Stimulated activated CD4-positive, alpha-beta T cell treated with anti-CD3 and anti-CD28 coated beads, TNF-alpha, amount 100 ng/mL, for 4 hours (primary cell): ENCODE results near the gene IL27RA.

ENCODE experiments used
- DNase-seq, 3 experiments: peaks; one replicate each; pipeline ENCODE4 v3.0.0-alpha.2; 2020; ENCODE audit warnings: low read depth in 3 of 3

The IL27RA gene

DNA sequence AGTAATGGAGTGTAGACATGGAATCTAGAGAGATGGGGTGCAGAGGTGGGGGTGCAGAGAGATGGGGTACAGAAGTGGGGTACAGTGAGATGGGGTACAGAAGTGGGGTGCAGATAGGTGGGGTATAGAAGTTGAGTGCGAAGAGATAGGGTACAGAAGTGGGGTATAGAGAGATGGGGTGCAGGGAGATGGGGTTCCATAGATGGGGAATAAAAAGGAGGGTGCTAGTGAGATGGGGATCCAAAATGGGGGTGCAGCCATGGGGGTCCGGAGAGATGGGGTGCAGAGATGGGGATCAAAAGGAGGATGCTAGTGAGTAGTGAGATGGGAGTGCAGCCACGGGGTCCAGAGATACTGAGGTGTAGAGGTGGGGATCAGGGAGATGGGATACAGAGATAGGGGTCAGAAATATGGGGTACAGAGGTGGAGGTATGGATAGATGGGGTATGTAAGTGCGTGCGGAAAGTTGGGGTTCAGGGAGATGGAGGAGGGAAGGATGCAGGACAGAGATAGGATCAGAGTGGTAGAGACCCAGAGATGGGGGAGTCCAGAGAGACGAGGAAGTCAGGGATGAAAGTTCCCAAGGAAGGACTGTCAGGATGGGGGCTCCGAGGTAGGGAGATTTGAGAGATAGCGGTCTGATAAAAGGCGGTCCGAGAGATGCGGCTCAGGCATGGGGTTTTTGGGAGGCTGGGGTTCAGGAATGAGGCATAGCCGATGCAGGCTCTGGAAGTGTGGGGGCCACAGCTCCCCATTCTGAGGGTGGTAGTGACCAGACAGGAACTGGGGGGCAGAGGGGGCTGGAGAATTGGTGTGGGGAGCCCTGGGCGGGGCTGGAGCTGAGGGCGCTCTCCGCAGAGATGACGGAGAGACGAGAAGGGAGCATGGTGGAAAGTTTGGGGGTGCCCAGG, 26.9 kb downstream of the IL27RA start:
- DNase-seq, result no peak

DNA sequence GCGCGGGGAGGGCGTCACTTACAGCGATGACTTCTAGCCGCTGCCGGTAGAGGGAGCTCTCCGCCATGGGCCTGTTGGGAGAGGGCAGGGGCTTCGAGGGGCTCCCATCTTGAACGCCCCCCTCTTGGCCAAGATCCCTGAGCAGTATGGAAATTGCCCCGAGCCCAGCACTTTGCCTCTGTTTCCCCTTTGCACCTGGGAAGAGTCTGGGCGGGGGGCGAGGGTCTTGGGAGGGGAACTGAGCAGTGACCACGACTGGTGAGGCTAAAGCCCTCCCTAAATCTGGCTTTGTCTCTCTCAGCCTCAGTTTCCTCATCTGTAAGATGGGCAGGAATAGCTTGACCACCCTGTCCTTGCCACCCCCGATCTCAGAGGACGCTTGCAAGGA, 27.5 kb downstream of the IL27RA start:
- DNase-seq, result no peak

DNA sequence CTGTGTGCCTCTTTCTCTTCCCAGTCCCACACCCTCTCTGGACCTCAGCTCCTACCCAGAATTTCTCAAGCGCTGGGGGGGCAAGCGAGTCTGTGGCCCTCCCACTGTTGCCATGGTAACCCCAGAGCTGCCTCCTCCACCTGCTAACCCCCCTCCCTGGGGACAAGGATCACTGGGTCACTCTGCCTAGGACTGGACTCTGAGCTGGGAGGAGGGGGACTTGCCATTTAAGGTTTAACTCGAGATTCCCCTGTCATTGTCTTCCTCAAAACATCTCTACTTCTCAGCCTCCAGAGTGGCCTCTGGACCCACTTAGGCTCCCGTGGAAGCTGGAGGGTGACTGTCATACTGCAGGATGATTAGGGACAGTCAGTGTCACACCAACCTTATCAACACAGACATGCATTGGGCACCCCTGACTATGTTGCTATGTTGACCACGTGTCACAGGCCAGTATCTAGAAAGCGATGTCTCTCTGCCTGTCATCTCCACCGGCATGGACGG, 28.1 kb downstream of the IL27RA start:
- no peak for DNase-seq

DNA sequence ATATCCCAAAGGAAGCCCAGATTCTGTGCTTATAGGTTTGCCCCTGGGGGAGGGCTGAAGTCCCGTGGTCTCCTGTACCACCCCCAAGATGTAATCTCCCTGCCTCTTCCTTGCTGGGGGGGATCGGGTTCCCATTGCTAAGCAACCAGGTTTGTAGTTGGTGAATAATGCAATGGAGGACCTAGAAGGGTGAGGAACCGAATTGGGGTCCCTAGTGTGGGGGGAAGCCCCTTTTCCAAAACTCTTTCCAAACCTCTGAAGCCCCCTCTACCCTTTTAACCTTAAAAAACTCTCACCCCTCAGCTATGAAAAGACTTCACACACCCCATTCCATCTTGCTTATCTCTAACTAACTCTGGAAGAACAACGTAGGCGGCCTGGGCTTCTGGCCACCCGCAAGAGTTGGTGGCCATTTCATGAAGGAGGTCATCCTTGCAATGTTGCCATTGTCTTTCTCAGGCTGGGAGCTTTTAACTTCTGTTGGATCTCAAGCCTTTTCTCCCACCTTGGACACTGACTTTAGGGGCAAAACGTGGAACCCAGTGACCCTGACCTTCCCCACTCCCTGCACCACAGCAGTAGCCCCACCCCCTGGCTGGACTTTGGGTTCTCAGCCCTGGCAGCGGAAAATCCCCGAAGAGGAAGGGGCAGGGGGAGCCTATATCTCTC, 29.7 kb downstream of the IL27RA start:
- DNase-seq, result no peak

DNA sequence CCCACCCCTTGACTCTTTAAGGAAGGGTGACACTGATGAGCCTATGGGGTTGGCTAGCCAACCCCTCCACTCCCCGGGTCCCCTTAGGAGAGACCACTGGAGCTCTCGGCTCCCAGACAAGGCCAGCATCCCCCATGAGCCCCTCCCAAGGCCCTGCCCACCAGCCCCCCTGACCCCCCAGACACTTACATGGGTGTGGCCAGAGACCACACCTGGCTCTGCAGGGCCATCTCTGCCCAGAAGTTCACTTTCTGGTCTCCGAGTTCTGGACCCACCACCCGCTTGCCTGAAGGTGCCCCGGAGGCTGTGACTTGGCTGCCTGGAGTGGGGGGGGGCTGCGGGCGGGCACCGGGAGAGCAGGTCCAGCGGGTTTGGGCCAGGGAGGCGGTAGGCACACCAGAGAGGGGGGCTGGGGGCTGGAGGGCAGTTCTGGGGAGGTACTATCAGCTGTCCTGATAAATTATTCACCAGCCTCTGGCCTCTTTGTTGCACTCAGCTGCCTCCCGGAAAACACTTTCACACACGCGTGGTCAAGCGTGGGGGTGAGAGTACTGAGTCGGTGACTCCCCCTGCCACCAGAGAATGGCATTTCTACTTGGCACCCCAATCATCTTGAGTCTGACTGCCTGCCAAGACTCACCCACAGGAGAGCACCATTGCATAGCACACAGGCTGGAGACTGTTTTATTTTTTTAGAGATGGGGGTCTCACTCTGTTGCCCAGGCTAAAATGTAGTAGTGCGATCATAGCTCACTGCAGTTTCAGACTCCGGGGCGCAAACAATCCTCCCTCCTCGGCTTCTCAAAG, 30.4 kb downstream of the IL27RA start, which contains the start of gene PALM3:
PALM3 (minus strand) TSS at position 326 of the 807 bp plus-strand sequence; CDS start at position 230, 96 bp downstream.
- no peak for DNase-seq

DNA sequence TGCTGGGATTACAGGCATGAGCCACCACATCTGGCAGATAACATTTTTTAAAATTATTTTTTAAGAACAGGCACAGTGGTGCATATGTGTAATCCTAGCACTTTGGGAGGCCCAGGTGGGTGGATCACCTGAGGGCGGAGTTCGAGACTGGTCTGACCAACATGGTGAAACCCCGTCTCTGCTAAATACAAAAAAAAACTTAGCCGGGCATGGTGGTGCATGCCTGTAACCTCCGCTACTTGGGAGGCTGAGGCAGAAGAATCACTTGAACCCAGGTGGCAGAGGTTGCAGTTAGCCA, 30.9 kb downstream of the IL27RA start:
- no peak for DNase-seq

DNA sequence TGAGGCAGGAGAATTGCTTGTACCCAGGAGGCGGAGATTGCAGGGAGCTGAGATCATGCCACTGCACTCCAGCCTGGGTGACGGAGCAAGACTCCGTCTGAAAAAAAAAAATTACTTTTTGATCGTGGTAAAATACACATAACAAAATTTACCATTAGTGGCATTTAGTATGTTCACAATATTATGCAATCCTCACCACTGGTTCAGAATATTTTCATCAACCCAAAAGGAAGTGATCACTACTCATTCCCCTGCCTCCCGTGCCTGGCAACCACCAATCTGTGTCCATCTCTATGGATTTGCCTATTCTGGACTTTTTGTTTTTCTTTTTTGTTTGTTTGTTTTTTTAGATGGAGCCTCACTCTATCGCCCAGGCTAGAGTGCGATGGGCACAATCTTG, 31.5 kb downstream of the IL27RA start:
- no peak for DNase-seq

DNA sequence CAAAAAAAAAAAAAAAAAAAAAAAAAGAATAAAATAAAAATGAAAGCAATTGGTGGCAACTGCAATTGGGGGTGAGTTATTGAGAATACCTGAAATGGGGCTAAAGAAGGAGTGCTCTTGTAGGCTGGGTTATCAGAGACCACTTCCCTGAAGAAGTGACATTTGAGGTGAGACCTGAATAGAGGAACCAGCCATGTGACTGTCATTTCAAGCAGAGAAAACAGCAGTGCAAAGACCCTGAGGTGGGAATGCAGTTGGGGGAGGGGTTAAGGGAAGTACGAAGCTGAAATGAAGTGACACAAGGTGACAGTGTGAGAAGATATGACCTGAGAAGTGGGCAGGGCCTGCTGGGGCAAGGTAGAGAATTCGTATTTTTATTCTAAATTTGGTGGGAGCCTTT, 34.6 kb downstream of the IL27RA start:
- no peak for DNase-seq

DNA sequence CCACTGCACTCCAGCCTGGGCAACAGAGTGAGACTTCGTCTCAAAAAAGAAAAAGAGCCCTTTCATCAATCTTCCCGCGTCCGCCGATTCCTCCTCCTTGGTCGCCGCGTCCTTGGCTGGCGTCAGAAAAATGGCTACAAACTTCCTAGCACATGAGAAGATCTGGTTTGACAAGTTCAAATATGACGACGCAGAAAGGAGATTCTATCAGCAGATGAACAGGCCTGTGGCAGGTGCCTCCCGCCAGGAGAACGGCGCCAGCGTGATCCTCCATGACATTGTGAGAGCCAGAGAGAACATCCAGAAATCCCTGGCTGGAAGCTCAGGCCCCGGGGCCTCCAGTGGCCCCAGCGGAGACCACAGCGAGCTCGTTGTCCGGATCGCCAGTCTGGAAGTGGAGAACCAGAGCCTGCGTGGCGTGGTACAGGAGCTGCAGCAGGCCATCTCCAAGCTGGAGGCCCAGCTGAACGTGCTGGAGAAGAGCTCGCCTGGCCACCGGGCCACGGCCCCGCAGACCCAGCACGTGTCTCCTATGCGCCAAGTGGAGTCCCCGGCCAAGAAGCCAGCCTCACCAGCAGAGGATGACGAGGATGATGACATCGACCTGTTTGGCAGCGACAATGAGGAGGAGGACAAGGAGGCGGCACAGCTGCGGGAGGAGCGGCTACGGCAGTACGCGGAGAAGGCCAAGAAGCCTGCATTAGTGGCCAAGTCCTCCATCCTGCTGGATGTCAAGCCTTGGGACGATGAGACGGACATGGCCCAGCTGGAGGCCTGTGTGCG, 38.9 kb downstream of the IL27RA start:
- no peak for DNase-seq

DNA sequence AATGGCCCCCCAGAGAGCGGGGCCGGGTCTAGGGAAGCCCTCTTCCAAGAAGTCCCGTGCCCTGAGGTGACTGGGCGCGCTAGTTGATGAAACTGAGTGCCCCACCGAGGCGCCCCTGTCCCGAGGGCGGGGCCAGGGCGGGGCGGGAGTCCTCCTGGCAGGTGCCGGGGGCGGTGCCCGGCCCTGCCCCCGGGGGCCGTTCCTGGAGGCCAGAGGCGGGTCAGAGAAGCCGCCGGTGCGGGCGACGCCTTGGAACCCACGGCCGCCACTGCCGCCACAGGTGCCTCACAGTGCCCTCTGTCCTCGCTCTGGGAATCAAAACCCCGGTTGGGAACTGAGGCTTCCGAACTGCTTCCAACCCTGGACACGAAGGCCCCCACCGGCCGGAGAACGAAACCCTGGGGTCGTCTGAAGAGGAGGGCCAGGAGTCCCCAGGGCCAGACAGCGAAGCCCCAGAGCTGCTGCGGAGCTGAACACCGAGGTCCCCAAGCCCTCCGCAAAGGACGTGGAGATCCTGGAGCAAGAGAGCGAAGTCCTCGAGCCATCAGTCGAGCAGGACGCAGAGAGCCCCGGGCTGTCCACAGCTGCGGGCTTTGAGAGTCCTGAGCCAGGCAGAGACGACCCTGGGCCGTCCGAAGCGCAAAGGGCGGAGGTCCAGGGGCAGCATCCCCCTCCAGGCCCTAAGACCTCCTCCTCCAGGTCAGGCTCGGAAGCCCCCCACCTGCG, 41.1 kb downstream of the IL27RA start, which contains the start of gene MISP3:
MISP3 (plus strand) TSS at position 252 of the 726 bp plus-strand sequence. CDS start 524 bp downstream, outside the sequence.
- DNase-seq, result peak in 2 of 3 experiments; percentile 9 to 23

DNA sequence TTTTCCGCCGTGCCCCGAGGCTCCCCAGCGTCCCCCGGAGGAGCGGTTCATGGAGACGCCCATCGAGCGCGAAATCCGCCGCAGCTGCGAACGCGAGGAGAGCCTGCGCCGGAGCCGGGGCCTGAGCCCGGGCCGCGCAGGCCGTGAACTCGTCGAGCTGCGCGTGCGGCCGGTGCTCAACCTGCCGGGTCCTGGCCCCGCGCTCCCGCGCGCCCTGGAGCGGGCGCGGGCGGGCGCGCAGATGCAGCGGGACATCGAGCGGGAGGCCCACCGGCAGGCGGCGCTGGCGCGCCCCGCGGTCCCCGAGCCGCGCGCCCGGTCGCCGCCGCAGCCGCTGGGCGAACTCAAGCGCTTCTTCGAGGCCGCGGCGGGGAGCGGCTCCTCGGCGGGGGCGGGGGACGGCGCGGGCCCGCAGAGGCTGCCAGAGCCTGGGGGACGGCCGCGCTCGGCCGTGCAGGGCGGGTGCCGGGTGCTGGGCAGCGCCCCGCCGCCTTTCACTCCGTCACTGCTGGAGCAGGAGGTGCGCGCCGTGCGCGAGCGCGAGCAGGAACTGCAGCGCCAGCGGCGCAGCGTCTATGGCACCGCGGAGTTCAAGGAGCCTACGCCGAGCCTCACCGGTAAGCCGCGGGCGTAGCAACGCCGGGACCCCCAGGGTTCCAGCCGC, 41.8 kb downstream of the IL27RA start:
- DNase-seq, result peak; percentile 50 to 74 (median 53)

DNA sequence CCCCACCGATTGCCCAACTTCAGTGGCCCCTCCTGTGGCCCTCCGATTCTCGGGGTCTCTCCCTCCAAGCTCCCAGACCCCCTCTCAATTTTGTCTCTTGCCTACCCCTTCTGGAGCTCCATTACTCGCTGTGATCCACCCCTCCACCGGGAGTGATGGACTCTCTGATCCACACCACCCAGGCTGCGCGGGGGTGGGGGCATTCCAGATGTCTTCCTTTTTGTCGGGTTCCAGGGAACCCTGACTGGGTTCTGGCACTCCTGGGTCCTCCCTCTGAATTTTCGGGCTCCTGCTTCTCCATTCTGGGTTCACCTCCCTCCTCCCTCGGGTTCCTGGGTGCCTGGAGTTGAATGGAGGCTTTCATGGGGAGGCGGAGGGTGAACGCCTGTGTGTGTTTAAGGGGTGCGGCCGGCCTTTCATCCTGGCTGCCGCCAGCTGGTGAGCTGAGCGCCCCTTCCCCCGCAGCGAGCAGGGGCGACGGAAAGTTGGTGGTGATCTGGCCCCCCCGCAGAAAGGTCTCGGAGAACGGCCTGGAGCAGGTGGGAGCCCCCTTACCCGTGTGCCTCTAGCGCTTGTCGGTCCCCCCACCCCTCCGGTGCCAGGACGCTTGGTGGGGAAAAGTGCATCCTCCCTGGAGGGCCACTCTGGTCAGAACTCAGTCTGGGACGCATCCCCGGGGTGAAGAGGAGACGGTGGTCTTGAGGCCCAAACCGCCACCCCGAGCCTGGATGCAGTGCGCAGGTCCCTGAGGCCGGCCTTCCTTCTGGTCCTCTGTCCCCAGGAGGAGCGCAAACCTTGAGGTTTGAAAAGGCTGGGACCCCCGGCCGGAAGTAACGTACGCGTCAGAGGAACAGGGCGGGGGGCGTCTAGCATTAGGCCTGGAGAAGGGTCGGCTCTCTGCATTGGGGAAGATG, 42.6 kb downstream of the IL27RA start:
- DNase-seq, result no peak

DNA sequence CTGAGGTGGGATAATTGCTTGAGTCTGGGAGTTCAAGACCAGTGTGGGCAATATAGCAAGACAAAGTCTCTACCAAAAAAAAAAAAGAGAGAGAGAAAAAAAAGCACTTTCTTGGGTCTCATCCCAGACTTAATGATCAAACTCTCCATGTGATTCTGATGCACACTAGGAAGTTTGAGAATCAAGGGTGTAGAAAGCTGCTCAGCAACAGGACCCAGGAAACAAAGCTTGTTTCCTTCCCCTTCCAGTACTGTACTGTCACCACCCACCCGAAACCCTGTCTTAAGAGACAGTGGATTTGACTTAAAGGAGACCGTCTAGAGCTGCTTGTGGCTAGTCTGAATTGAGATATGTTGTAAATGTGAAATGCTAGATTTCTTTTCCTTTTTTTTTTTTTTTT, 46.8 kb downstream of the IL27RA start:
- no peak for DNase-seq

DNA sequence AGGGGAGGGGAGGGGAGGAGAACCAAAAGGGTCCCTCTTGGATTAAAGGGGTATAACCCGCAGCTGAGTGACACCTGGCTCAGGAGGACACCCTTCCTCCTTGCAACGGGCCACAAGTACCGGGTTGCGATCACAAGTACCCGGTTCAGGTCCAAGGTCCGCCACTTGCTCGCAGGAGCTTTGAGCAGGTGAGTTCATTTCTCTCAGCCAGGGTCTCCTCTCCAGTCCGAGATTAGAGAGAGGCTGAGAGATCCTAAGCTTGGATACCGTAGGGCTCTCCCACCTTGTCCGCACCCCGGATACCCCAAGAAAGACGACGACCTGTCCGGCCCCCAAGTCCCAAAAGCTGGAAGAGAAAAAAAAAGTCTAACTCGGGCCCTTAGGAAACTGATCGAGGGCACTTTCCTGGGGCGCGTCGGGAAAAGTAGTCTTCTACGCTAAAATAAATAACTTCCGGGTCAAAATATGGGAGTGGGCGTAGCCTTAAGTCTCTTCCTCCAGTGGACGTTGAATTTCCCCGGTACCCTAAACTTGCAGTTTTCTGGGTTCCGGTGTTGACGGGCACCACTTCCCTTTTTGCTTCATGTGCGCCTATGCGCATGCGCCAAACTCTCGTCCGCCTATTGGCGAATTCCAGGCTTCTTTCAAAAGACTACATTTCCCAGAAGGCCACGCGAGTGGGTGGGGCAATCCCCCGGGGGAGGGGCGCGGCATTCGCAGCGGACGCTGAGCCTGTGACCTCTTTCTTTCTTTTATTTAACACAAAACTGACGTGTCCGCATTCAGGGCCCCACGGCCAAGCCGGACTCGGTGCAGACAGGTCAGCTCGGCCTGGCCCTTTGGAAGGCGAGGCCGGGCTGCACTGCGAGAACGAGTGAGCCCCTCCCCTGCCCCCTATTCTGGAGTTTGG, 49.6 kb downstream of the IL27RA start:
- DNase-seq, result peak; percentile 97 to 99 (median 97)

DNA sequence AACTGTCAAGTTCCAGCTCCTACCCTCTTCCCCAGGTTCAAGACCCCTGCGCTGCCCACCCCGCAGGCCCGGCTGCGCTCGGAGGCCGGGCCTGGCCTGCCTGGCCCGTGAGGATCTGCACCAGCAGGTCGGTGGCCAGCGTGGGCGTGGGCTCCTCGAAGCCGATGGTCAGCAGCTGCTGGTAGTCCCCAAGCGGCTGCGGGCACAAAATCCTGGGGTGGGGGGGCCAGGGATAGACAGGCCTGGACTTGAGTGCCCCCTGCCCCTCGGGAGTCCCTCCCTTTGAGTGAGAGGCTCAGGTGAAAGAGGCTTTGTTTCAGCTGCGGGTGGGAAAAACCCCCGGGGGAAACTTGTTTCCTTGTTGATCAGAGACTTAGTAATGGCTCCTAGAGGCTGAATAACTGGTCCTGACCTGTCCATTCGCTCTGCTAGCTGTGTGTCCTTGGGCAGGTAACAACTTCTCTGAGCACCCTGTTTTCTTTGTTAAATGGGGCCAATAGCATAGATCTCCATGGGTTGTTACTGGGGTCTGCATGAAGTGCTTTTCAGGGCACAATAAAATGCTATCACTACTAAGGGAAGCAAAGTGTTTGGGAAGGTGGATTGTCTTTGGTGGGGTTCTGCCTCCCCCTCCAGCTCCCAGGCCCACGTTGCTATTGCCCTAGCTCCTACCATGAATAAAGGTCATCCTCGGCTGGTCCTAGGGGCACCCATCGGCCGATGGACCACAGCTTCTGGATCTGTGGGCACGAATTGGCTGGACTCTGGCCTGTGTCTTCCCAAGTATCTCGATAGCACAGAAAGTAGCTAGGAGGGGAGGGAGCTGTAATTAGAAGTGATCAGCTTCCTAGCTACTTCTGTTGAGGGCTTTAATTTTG, 50.5 kb downstream of the IL27RA start:
- DNase-seq, result peak in 2 of 3 experiments; percentile 6 to 19

DNA sequence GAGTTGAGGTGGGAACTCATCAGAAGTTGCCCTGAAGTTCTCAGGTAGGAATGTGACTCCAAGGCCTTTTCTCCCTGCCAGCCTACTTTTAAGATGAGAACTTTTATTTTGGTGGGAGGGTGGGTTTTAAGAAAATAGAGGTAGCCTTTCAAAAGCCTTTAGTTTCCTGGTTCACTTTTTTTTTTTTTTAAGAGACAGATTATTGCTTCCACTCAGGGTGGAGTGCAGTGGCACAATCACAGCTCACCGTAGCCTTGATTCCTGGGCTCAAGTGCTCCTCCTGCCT, 51.1 kb downstream of the IL27RA start:
- no peak for DNase-seq
